ENCODE results near the gene ACKR3.

ACKR3 gene

DNA sequence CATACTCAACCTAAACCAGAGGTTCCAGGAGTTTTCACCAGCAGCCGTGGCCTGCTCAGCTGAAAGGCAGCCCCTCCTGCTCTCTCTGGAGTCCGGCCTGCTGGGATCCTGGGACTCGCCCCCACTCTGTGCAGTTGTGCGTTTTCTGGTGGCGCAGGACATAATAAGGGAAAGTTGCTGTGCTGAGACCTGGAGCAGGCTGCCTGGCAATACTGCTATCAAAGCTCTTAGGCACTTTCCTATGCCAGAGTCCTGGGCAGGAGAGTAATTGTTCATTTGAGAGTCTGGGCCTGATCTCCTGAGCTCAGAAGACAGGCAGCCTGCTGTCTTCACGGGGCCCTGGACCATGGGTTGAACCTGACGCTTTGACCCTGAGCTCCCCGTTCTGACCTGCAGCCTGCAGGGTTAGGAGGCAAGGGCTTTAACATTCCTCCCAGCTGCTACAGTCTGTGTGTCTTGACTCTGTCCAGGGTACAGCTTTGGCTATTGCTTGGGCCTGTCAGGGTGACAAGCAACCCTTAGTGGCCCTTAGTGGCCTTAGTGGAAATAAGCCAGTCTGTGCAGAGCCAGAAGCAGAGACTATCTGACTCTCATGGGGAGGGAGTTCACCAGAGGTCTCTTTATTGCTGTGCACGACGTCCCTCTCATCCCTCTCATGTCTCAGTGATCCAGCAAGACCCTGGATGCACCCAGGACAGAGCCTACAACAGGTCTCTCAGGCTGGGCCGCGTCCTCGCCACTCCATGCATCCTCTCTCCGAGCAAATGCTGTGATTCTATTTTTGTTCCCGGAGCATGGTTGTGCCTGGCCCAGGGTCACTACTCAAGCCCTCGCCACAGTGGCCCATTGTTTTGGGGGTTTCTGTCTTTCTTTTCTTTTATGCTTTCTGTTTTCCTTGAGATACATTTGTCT is 60.6 kb downstream of the ACKR3 start:
- DNase-seq (ENCODE audit: low read depth in 2 of 2) = no peak

- DNase-seq (ENCODE audit: low read depth in 2 of 2) = no peak
These were observed 61.7 kb downstream of the ACKR3 start for GRCh38 chr2:236631281-236631855.

DNA sequence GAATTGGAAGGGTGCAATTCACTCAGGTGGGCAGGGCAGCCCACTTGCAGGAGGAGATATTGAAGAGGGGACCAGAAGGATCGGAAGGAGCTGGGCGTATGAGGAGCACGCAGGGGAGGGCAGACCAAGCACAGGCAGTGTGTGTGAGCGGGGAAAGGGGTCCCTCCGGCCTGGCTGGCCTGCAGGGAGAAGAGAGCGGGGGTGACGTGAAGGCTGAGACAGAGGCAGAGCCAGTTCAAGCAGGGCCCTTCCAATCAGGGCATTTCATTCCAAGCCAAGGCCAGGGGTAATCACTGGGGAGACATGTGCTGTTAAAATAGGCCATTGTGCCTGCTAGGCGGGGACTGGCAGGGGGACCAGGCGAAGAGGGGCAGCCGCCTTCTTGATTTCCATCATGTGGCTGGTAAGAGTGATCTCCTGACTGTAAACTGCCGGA is 62.2 kb downstream of the ACKR3 start:
- DNase-seq (ENCODE audit: low read depth in 2 of 2) = no peak
